NT2/D1 (cell line): ENCODE measurements around the gene MED26.
"Not testable (repeated sequence)": the region's sequence is repeated elsewhere in the genome, so short reads cannot be mapped to it uniquely, and the experiment has no call there.

Source experiments
- DNase-seq: peaks from one replicate; pipeline ENCODE4 v3.0.0-alpha.2; 2011; ENCODE audit warnings: low read depth, low spot score
- H3K27me3 ChIP-seq: 2 replicates; pipeline ENCODE4 v1.6.0; 2011; ENCODE audit warnings: mild to moderate bottlenecking; ENCODE audit not compliant: insufficient read length, insufficient read depth
- H3K36me3 ChIP-seq: 2 replicates; pipeline ENCODE4 v1.6.1; 2011; ENCODE audit warnings: mild to moderate bottlenecking, low read length, mixed read lengths; ENCODE audit not compliant: insufficient read depth, insufficient read length
- H3K4me1 ChIP-seq: 2 replicates; pipeline ENCODE4 v1.5.1; 2011; ENCODE audit not compliant: insufficient read depth, insufficient read length
- H3K4me3 ChIP-seq: 2 replicates; pipeline ENCODE4 v1.5.1; 2011; ENCODE audit warnings: low read depth; ENCODE audit not compliant: insufficient read length
- H3K9ac ChIP-seq: 2 replicates; pipeline ENCODE4 v1.6.0; 2011; ENCODE audit warnings: low read depth; ENCODE audit not compliant: insufficient read length
- H3K9me3 ChIP-seq: 2 replicates; pipeline ENCODE4 v1.5.1; 2011; ENCODE audit warnings: mild to moderate bottlenecking, low read length; ENCODE audit not compliant: insufficient read depth
- SUZ12 ChIP-seq: IDR thresholded peaks from 2 replicates; pipeline ENCODE4 v1.6.1; 2011; ENCODE audit not compliant: insufficient read length, insufficient read depth; ENCODE audit errors: extremely low read depth
- YY1 ChIP-seq: IDR thresholded peaks from 2 replicates; pipeline ENCODE4 v1.6.1; 2011; ENCODE audit not compliant: insufficient read length, insufficient read depth
- ZNF274 ChIP-seq: IDR thresholded peaks from 2 replicates; pipeline ENCODE4 v1.6.1; 2011; ENCODE audit warnings: mild to moderate bottlenecking, low read depth, low read length

Gene MED26

GRCh38 chr19:16628183-16628983 lies at the start of gene MED26:
Gene MED26, minus strand, starts transcription at chr19:16628204. Its CDS starts 261 bp downstream, at chr19:16627943.
- DNase-seq: peak; percentile 91
- H3K9ac ChIP-seq: peak within 1 kb of the TSS; percentile 98
- peaks cover 3% of the 10 kb centered on the region for H3K4me1 ChIP-seq
- peak within 1 kb of the TSS; percentile 92 for H3K4me3 ChIP-seq
- H3K27me3 ChIP-seq: no peaks in the 10 kb centered on the region
- no peak for TF ChIP-seq YY1
- no peak for TF ChIP-seq ZNF274
- TF ChIP-seq SUZ12: no peak
- H3K36me3 ChIP-seq: peaks cover 48% of the 10 kb centered on the region
- no peaks in the 10 kb centered on the region for H3K9me3 ChIP-seq

GRCh38 chr19:16677055-16677454 lies 49.1 kb upstream of the MED26 start:
- Histone ChIP-seq H3K27me3 (no peaks in the 10 kb centered on the region), H3K4me1 (no peaks in the 10 kb centered on the region), H3K36me3 (no peaks in the 10 kb centered on the region), H3K4me3 (no peak overlapping the region), H3K9me3 (peaks cover 14% of the 10 kb centered on the region; the same call in 1 of the 2 replicates), H3K9ac (no peak overlapping the region)
- TF ChIP-seq ZNF274: no peak
- DNase-seq: no peak

- Histone ChIP-seq H3K27me3 (no peaks in the 10 kb centered on the region), H3K4me1 (peaks cover 3% of the 10 kb centered on the region), H3K9ac (no peak overlapping the region), H3K9me3 (peaks cover 9% of the 10 kb centered on the region; the same call in 1 of the 2 replicates), H3K36me3 (no peaks in the 10 kb centered on the region), H3K4me3 (no peak overlapping the region)
- DNase-seq: no peak
- no peak for TF ChIP-seq SUZ12
- TF ChIP-seq ZNF274: no peak
- no peak for TF ChIP-seq YY1
Observed at GRCh38 chr19:16676101-16676798, 48.2 kb upstream of the MED26 start.

GRCh38 chr19:16673839-16674238 lies 45.8 kb upstream of the MED26 start:
- not testable (repeated sequence) for H3K4me3 ChIP-seq, H3K36me3 ChIP-seq, DNase-seq, H3K27me3 ChIP-seq, H3K9me3 ChIP-seq, H3K4me1 ChIP-seq, H3K9ac ChIP-seq

- no peaks in the 10 kb centered on the region for H3K27me3 ChIP-seq
- no peak for TF ChIP-seq ZNF274
- no peak for TF ChIP-seq SUZ12
- no peak for TF ChIP-seq YY1
- no peak overlapping the region for H3K4me3 ChIP-seq
- peaks cover 3% of the 10 kb centered on the region for H3K4me1 ChIP-seq
- DNase-seq: no peak
- no peak overlapping the region for H3K9ac ChIP-seq
- H3K36me3 ChIP-seq: no peaks in the 10 kb centered on the region
- no peaks in the 10 kb centered on the region for H3K9me3 ChIP-seq
Observed at GRCh38 chr19:16673231-16673630, 45.2 kb upstream of the MED26 start.

GRCh38 chr19:16671652-16672274 lies 43.8 kb upstream of the MED26 start:
- TF ChIP-seq ZNF274 (no peak), SUZ12 (no peak), YY1 (no peak)
- H3K4me1 ChIP-seq: peaks cover 3% of the 10 kb centered on the region

GRCh38 chr19:16670291-16670690 lies 42.3 kb upstream of the MED26 start:
- H3K36me3 ChIP-seq: no peaks in the 10 kb centered on the region
- no peaks in the 10 kb centered on the region for H3K9me3 ChIP-seq
- TF ChIP-seq YY1: no peak
- no peak for TF ChIP-seq ZNF274
- no peak for TF ChIP-seq SUZ12

More at GRCh38 chr19:16671652-16672274, 43.8 kb upstream of the MED26 start:
- no peaks in the 10 kb centered on the region for H3K9me3 ChIP-seq
- no peak overlapping the region for H3K9ac ChIP-seq
- no peaks in the 10 kb centered on the region for H3K36me3 ChIP-seq
- H3K27me3 ChIP-seq: no peaks in the 10 kb centered on the region
- no peak for DNase-seq
- no peak overlapping the region for H3K4me3 ChIP-seq

GRCh38 chr19:16668702-16669101 lies 40.7 kb upstream of the MED26 start:
- not testable (repeated sequence) for H3K27me3 ChIP-seq, H3K9me3 ChIP-seq, H3K36me3 ChIP-seq, DNase-seq, H3K4me3 ChIP-seq, H3K4me1 ChIP-seq, H3K9ac ChIP-seq

More at GRCh38 chr19:16670291-16670690, 42.3 kb upstream of the MED26 start:
- Histone ChIP-seq H3K27me3 (no peaks in the 10 kb centered on the region), H3K9ac (no peak overlapping the region), H3K4me3 (no peak overlapping the region), H3K4me1 (peaks cover 3% of the 10 kb centered on the region)
- no peak for DNase-seq
